Stimulated activated CD8-positive, alpha-beta memory T cell treated with anti-CD3 and anti-CD28 coated beads, Interleukin-4, amount 100 ng/mL, for 1 hour (primary cell): ENCODE results near the gene PATL1.
A peak's percentile ranks its signal among the peaks of the same experiment; 100 is the strongest.
"Not testable (repeated sequence)": the region's sequence is repeated elsewhere in the genome, so short reads cannot be mapped to it uniquely, and the experiment has no call there.

ENCODE experiments used
- DNase-seq, 2 donors: peaks; one replicate each; pipeline ENCODE4 v3.0.0-alpha.2; 2020; ENCODE audit warnings: low read depth in 2 of 2, low spot score in 1 of 2

PATL1 gene

GRCh38 chr11:59668950-59669610 is at the start of gene PATL1:
Gene PATL1, minus strand, starts transcription at chr11:59669037. Its CDS starts 142 bp downstream, at chr11:59668895.
- DNase-seq: peak; percentile 96 to 98

- no peak for DNase-seq
These were observed 47.2 kb upstream of the PATL1 start for GRCh38 chr11:59716051-59716450.

- DNase-seq: no peak
These were observed 44.9 kb upstream of the PATL1 start, which contains the start of gene OR10V1 for GRCh38 chr11:59713745-59714144. Gene OR10V1, minus strand, starts transcription at chr11:59713845. Its CDS starts 0 bp downstream, at chr11:59713845.

- DNase-seq: no peak
These were observed 41.5 kb upstream of the PATL1 start for GRCh38 chr11:59710136-59710847.

GRCh38 chr11:59708537-59708936 is 39.7 kb upstream of the PATL1 start:
- DNase-seq: no peak

- DNase-seq: no peak
These were observed 38.5 kb upstream of the PATL1 start for GRCh38 chr11:59707371-59707770.

- no peak for DNase-seq
These were observed 37.9 kb upstream of the PATL1 start for GRCh38 chr11:59706518-59707285.

GRCh38 chr11:59705294-59705693 is 36.5 kb upstream of the PATL1 start:
- no peak for DNase-seq

- not testable (repeated sequence) for DNase-seq
These were observed 34.7 kb upstream of the PATL1 start for GRCh38 chr11:59703515-59703914.

- DNase-seq: not testable (repeated sequence)
These were observed 31.3 kb upstream of the PATL1 start for GRCh38 chr11:59700157-59700556.

- no peak for DNase-seq
These were observed 29.7 kb upstream of the PATL1 start for GRCh38 chr11:59698506-59698905.

- DNase-seq: no peak
These were observed 24.1 kb upstream of the PATL1 start for GRCh38 chr11:59692915-59693314.

GRCh38 chr11:59691156-59691555 is 22.3 kb upstream of the PATL1 start:
- no peak for DNase-seq

- no peak for DNase-seq
These were observed 20.2 kb upstream of the PATL1 start for GRCh38 chr11:59689015-59689414.

- not testable (repeated sequence) for DNase-seq
These were observed 12.5 kb upstream of the PATL1 start for GRCh38 chr11:59681260-59681725.

GRCh38 chr11:59680287-59681154 is 11.7 kb upstream of the PATL1 start:
- peak in 1 of 2 donors; percentile 18 for DNase-seq

GRCh38 chr11:59679347-59679746 is 10.5 kb upstream of the PATL1 start:
- no peak for DNase-seq

- no peak for DNase-seq
These were observed 10.0 kb upstream of the PATL1 start for GRCh38 chr11:59678813-59679165.

- no peak for DNase-seq
These were observed 9.4 kb upstream of the PATL1 start for GRCh38 chr11:59678118-59678812.

- DNase-seq: no peak
These were observed 7.4 kb upstream of the PATL1 start for GRCh38 chr11:59676205-59676604.
